ENCODE measurements around the gene LILRB1.
A peak's percentile ranks its signal among the peaks of the same experiment; 100 is the strongest.
"Not testable (repeated sequence)": the region's sequence is repeated elsewhere in the genome, so short reads cannot be mapped to it uniquely, and the experiment has no call there.

Gene LILRB1

GRCh38 chr19:54673222-54673621 lies 42.9 kb downstream of the LILRB1 start:
- no peak overlapping the region for H3K4me3 ChIP-seq (ENCODE audit: low read length)
- TF ChIP-seq, protein P1, sequence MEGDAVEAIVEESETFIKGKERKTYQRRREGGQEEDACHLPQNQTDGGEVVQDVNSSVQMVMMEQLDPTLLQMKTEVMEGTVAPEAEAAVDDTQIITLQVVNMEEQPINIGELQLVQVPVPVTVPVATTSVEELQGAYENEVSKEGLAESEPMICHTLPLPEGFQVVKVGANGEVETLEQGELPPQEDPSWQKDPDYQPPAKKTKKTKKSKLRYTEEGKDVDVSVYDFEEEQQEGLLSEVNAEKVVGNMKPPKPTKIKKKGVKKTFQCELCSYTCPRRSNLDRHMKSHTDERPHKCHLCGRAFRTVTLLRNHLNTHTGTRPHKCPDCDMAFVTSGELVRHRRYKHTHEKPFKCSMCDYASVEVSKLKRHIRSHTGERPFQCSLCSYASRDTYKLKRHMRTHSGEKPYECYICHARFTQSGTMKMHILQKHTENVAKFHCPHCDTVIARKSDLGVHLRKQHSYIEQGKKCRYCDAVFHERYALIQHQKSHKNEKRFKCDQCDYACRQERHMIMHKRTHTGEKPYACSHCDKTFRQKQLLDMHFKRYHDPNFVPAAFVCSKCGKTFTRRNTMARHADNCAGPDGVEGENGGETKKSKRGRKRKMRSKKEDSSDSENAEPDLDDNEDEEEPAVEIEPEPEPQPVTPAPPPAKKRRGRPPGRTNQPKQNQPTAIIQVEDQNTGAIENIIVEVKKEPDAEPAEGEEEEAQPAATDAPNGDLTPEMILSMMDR (conservative IDR thresholded peaks at IDR 0.05; ENCODE audit: low read length): no peak
- DNase-seq (ENCODE audit: low read depth): no peak

GRCh38 chr19:54674021-54674617 lies 43.8 kb downstream of the LILRB1 start:
- no peak overlapping the region for H3K4me3 ChIP-seq (ENCODE audit: low read length)
- peak; percentile 23 for DNase-seq (ENCODE audit: low read depth)
- TF ChIP-seq, protein P1 (conservative IDR thresholded peaks at IDR 0.05; ENCODE audit: low read length): peak; percentile 64

DNA sequence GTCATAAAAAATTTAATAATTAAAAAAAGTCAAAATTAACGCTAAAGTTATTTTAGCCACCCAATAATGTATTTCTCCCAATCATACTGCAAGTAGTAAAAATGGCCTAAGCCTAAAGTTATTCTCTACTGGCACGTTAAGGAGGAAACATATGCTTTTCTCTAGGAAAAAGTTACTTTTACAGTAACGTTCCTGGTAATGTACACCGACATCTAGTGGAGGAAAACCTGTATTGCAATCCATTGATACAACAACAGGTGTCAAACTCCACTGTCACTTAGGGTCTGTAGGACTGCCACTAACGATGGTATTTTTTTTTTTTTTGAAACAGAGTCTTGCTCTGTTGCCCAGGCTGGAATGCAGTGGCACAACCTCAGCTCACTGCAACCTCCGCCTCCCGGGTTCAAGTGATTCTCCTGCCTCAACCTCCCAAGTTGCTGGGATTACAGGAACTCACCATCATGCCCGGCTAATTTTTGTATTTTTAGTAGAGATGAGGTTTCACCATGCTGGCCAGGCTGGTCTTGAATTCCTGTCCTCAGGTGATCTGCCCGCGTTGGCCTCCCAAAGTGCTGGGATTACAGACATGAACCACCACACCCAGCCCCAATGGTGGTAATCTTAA lies 46.0 kb downstream of the LILRB1 start:
- peak; percentile 32 for DNase-seq (ENCODE audit: low read depth)
- TF ChIP-seq, protein P1 (conservative IDR thresholded peaks at IDR 0.05; ENCODE audit: low read length): peak; percentile 94
- H3K4me3 ChIP-seq (ENCODE audit: low read length): not testable (repeated sequence)

- TF ChIP-seq, protein P1 (conservative IDR thresholded peaks at IDR 0.05; ENCODE audit: low read length): no peak
- H3K4me3 ChIP-seq (ENCODE audit: low read length): no peak overlapping the region
- DNase-seq (ENCODE audit: low read depth): no peak
These were observed 46.9 kb downstream of the LILRB1 start for GRCh38 chr19:54677217-54677616.

DNA sequence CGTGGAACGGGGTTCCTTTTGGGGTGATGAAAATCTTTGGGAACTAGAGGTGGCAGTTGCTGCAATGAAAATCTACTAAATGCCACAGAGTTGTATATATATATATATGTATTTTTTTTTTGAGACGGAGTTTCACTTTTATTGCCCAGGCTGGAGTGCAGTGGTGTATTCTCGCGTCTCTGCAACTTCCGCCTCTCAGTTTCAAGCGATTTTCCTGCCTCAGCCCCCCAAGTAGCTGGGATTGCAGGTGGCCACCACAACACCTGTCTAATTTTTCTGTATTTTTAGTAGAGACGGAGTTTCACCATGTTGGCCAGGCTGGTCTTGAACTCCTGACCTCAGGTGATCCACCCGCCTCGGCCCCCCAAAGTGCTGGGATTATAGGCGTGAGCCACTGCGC lies 51.3 kb downstream of the LILRB1 start:
- H3K4me3 ChIP-seq (ENCODE audit: low read length); DNase-seq (ENCODE audit: low read depth): not testable (repeated sequence)

DNA sequence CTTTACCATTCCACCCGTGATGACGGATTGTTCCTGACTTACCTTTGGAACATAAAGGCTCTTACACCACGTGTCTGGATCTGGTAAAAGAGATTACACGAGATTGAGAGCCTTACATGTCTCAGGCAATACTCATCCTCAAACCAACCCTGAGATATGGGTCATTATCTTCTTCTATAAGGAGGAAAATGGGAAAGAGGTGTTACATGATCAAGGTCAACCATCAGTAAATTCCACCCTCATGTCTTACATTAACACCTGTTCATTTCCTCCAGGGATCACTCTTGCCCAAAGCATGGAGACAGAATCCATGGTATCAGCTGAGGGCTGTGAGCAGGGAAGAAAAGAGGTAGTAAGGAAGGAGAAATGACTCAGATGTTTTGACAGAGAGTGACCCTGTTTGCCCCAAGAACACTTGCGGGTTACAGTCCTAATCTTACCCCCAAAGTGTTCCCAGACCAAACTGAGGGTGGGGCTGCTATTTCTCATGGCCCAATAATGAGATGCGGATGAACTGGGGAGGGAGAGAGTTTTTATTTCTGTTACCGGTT lies 52.1 kb downstream of the LILRB1 start:
- TF ChIP-seq, protein P1 (conservative IDR thresholded peaks at IDR 0.05; ENCODE audit: low read length): no peak

DNA sequence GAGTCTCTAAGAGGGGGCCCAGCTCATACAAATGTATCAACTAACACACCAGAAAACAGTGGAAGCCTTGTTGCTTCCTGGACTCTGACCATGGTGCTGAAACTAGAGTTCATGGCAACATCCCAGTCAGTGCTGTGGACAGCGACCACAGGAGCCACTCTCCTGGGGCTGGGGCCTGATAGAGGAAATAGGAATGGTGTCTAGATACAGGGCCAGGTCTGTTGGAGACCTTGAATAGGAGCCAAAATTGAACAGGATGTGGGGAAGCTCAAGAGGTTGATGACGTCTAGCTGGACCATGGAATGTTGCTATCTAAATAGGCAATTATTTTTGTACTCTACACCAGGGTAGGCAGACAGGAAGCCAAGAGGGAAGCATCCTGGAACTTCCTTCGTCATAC lies 54.2 kb downstream of the LILRB1 start:
- no peak overlapping the region for H3K4me3 ChIP-seq (ENCODE audit: low read length)
- TF ChIP-seq, protein P1 (conservative IDR thresholded peaks at IDR 0.05; ENCODE audit: low read length): no peak
- no peak for DNase-seq (ENCODE audit: low read depth)

More for the DNA sequence above, 52.1 kb downstream of the LILRB1 start:
- DNase-seq (ENCODE audit: low read depth): no peak
- no peak overlapping the region for H3K4me3 ChIP-seq (ENCODE audit: low read length)

Measured in AG10803 (cell line).